Stimulated activated CD4-positive, alpha-beta T cell treated with anti-CD3 and anti-CD28 coated beads, Interleukin-4, amount 100 ng/mL, for 48 hours (primary cell): ENCODE data around the gene GALNS.

Experiments used
- DNase-seq, 2 donors: peaks; one replicate each; pipeline ENCODE4 v3.0.0-alpha.2; 2020; ENCODE audit warnings: low read depth in 2 of 2

The GALNS gene

DNA sequence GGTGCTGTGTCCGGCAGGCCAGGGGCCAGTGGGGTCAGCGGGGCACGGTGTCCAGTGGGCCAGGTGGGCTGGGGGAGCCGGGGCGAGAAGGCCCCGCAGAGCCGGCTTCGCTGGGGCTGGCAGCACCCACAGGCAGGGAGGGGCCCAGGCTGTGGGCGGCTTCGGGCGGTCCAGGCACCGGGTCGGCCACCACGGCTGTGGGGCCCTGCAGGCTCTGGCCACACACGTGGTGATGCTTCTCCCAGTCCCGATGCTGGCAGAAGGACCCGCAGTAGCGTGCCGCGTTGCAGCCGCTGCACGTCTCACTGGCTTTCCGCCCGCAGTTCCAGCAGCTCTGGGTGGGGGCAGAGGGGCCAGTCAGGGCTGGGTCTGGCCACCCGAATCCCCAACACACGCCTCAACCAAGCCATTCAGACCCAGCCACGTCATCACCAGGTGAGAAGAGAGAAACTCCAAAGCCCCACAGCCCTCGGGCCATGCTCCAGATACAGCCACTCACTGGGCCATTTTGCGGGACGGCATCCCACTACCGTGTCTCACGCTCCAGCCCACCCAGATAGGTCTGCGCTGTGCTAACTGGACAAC lies 20.3 kb upstream of the GALNS start:
- DNase-seq: no peak

- no peak for DNase-seq
These were observed 19.0 kb upstream of the GALNS start for GRCh38 chr16:88875703-88876234.

GRCh38 chr16:88874938-88875599 lies 18.3 kb upstream of the GALNS start:
- DNase-seq: no peak

- DNase-seq: no peak
These were observed 16.0 kb upstream of the GALNS start for GRCh38 chr16:88872650-88873331.

DNA sequence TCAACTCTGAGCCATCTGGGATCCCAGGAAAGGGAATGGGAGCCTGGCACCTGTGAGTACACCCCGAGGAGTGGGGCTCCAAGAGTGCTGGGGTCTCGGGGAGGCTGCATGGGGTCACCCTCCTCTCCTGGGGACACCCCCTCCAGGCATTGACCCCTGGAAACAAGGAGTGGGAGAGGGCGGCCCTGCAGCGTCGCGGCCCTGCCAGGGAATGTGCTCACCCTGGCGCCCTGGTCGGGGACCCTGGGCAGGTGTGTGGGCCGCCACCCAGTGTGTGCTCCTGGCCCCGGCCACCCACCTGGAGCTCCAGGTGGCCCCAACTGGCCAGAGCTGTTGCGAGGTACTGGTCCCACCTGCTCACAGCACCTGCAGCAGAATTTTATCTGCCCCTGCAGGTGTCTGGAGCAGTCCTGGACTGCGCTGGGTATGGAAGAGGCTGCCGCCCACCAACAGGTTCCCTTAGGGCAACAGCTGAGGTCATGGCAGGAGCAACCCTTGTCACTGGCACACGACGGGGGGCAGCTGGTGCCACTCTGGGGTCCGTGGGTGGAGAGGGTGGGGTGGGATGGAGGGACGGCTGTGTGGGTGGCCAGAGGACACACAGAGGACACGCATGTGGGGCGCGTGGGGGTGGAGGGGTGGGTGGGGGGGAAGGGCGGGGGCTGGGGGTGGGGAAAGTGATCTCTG lies 15.1 kb upstream of the GALNS start:
- DNase-seq: no peak

DNA sequence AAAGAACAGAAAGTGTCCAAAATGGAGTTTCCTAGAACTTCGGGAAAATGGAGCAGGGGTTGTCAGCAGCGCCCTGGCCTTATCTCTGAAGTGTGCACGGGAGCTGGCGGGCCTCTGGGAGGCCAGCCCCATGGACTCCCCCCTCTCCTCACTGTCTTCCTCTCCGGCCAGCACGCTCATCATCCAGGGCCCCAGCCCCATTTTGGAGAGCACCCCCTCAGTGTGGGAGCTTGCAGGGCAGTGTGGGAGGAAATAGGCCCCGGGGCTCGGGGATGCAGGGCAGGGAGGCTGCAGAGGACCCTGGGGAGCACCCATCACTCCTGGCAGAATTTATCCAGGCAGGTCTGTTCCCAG lies 14.6 kb upstream of the GALNS start:
- DNase-seq: no peak

DNA sequence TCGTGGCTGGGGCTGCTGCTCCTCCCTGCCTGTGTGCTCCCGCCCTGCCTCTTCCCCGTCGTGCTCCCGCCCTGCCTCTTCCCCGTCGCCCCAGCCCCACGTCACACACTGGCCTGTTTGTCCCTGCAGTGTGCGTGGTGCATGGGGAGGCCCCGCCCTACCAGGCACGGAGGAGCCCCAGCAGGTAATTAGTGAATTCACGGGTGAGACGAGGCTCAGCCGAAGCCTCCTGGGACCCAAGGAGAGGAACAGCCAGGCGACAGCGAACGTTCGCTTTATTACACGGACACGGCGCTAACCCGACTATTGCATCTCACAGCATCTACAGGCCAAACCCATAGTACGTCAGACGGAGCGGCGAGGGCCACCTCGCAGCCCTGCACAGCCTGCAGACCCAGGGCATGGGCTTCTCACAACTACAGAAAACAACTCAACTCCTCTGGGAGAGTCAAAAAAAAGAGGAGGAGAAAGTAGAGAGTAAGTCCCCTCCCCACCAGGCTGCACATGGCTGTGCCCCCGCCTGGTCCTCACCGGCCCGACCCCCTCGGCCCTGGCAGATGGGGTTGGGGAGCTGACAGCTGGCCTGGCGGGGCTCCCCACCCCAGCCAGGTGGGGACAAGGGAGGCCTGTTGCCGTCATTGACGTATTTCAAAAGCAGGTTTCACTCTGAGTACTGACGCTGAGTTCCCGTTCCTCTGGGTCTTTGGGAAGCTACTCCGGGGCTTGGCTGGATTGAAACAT lies 14.0 kb upstream of the GALNS start:
- DNase-seq: no peak

DNA sequence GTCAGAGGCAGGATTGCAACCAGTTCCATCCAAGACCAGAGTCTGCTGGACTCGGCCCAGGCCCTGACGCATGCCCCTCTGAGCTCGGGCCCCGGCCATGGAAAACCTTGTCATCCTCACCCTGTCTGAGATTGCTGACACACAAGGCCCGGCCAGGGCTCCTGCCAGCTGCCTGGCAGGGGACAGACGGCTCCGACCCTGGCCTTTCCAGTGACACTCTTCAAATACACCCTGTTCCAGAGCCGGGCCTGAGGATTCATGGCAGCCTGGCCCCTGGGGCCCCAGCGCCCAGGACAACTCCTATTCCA lies 12.9 kb upstream of the GALNS start:
- no peak for DNase-seq

DNA sequence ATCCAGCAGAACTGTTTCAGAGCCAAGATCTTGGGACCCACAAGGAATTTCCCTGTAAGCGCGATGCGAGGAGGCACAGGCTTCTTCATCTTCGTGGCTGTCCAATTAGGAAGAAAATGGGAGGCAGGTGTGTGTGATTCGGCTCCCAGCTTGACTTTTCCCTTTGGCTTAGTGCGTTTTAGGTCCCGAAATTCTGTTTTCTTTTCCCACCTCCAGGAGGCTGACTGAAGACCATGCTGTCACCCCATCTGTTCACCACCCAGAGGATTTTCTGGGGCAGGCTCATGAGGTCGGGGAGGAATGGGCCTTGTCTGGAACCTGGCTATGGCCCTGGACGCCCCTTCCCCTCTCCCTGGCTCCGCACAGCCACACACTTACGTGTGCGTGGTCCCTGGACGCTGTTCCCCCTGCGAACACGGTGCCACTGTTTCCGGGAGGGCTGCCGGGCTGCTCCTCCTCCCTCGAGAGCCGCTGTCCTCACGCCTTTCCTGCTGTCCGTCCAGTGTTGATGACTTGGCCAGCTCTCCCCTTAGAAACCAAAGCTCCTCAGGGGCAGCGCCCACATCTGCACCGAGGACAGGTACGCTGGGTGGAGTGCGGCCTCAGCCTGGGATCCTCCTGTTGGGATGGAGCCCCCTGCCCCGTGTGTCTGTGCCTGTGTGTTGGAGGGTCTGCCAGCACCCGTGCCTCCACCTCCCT lies 12.4 kb upstream of the GALNS start:
- DNase-seq: no peak

- no peak for DNase-seq
These were observed 11.0 kb upstream of the GALNS start for GRCh38 chr16:88867581-88868246.

DNA sequence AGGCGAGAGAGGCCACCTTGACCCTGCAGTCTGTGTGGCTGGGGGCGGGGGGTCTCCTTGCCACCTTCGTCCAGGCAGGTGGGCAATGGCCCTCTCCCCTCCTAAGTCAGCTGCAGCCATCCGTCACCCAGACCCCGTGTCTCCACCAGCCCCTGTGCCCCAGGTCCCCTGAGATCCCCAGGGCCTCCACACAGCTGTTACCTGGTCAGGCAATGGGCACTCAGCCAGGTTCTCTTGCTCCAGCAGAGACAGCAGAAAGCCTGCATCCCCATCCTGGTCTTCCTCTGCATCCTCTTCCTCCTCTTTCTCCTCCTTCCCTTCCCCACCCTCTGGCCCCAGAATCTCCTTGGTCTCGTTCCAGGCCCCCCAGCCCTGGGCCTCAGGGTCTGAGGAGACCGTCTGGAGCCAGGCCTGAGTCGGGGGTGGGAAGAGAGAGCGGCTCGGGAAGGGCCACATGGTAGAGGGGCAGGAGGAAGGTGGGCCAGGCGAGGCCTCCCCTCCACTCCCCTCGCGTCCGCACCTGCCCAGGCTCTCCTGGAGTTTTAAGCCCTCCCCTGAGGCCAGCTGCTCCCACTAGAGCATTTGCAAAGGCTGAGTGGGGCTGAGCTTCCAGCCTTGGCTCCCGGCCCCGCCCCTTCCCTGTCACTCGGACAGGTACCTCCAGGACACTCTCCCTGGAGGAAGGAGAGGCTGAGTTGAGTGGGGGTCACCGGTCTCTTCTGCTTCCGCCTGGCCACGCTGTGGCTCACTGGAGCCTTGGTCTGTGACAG lies 9.6 kb upstream of the GALNS start, which contains the start of gene PABPN1L:
Gene PABPN1L (minus strand): TSS at position 510 of the 770 bp plus-strand sequence. CDS start 54 bp downstream, at position 456.
- no peak for DNase-seq

GRCh38 chr16:88865742-88866141 lies 9.0 kb upstream of the GALNS start:
- no peak for DNase-seq

- no peak for DNase-seq
These were observed 8.6 kb upstream of the GALNS start for GRCh38 chr16:88865310-88865709.

DNA sequence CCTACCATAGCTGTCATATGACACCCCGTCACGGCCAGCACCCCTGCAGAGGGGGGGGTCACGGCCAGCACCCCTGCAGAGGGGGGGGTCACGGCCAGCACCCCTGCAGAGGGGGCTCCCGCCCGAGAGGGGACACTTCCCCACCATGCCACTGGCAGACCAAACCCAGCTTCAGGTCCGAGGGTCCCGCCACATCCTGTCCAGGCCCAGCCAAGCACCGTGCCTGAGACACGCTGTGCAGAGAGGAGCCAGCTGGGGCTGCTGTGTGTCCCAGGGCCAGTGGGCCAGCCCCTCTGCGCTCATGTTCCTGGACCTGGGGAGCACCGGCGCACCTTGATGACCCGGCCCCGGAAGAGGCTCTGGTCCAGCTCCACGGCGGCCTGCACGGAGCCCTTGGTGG lies 7.8 kb upstream of the GALNS start:
- DNase-seq: no peak

DNA sequence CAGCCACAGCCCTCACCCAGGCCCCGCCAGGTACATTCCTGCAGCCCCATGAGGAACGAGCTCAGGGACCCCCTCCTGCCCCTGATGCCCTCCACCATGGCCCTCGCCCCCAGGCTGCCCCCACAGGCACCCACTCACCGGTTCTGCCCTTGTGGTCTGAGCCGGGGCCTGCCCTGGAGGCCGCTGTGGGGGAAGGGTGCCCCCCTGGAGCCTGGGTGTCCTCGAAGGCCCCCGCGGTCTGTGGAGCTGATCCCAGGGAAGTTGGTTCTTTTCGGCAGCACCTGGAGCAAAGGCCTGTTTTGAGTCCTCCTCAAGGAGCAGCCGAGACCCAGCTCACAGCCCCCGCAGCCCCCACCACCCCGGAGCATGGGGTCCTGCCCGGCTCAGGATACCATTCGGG lies 7.4 kb upstream of the GALNS start:
- DNase-seq: no peak

- no peak for DNase-seq
These were observed 6.7 kb upstream of the GALNS start for GRCh38 chr16:88863426-88863825.

DNA sequence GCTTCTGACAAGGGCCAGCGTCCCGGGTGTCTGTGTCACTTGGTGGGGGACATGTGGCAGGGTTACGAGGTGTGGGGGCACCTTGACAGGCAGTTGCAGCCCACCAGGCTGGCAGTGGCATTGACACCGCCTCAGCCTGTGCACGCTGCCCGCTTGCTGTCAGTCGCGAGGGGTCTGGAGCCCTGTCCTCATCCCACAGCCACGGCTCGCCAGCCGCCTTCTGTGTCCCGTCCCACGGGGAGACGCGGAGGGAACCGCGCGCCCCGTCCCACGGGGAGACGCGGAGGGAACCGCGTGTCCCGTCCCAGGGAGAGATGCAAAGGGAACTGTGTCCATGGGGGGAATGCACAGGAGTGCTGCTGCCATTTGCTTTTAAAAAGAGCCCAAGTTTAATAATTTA lies 6.2 kb upstream of the GALNS start:
- no peak for DNase-seq

GRCh38 chr16:88861359-88861758 lies 4.6 kb upstream of the GALNS start:
- DNase-seq: no peak

- no peak for DNase-seq
These were observed 2.8 kb upstream of the GALNS start for GRCh38 chr16:88859381-88860091.
